Esophagus muscularis mucosa (tissue), 4 donors: ENCODE data around the gene PRKCD.

Experiments used
- CTCF ChIP-seq, 3 experiments: fragments of 200-600 bp in 2 of 3; fragments of 450-650 bp in 1 of 3; sonication (generic) in 2 of 3; IDR thresholded peaks; one replicate each; pipeline ENCODE4 v1.5.1; 2017 to 2019; ENCODE audit warnings: antibody characterized with exemption in 3 of 3, mild to moderate bottlenecking in 2 of 3, moderate library complexity in 1 of 3
- EP300 ChIP-seq: sonication (generic); formaldehyde crosslinking; IDR thresholded peaks from one replicate; pipeline ENCODE4 v1.6.1; 2017; ENCODE audit warnings: antibody characterized with exemption
- POLR2A ChIP-seq: fragments of 450-650 bp; IDR thresholded peaks from one replicate; pipeline ENCODE4 v1.6.1; 2017; ENCODE audit warnings: antibody characterized with exemption, moderate library complexity, mild to moderate bottlenecking, low read depth
- POLR2AphosphoS5 ChIP-seq, 2 donors: sonication (generic); formaldehyde crosslinking; IDR thresholded peaks; one replicate each; pipeline ENCODE4 v1.6.1; 2017; ENCODE audit warnings: antibody characterized with exemption in 2 of 2

- TF ChIP-seq CTCF (IDR thresholded peaks at IDR 0.05) = no peak
- TF ChIP-seq POLR2A = no peak
- TF ChIP-seq POLR2AphosphoS5 (IDR thresholded peaks at IDR 0.05) = no peak
- no peak for TF ChIP-seq EP300
Measured at GRCh38 chr3:53194210-53195065, 33.4 kb downstream of the PRKCD start.
